H1 (cell line): ENCODE data around the gene PDZD4. TPM values are rescaled to one million over a fixed set of nuclear protein-coding genes. Genes with fewer than 3 reads are reported as not detected.

Experiments used
- CTCF ChIA-PET: fragments of 300-600 bp; sonication (Branson Sonifier 250); formaldehyde crosslinking; loops from one replicate; lab custom pipeline; 2021; ENCODE audit not compliant: partially characterized antibody; lab: Charles Lee
- POLR2A ChIA-PET: fragments of 300-600 bp; sonication (Branson Sonifier 250); formaldehyde crosslinking; loops from one replicate; lab custom pipeline; 2021; ENCODE audit warnings: inconsistent platforms; ENCODE audit not compliant: partially characterized antibody; lab: Charles Lee
- DNase-seq, 2 experiments: peaks; one replicate each; pipeline versions ENCODE4 v3.0.0 to v3.0.0-alpha.2; 2010 to 2022; ENCODE audit warnings: low spot score in 2 of 2, low read depth in 1 of 2, mixed read lengths in 1 of 2
- FAIRE-seq: peaks from 2 replicates; lab custom pipeline; 2011; peaks lifted over from hg19 to GRCh38; lab: Jason Lieb, UNC
- H2AFZ ChIP-seq: 2 replicates; pipeline ENCODE4 v1.8.1; 2012; ENCODE audit warnings: low read length, inconsistent platforms
- H2AK5ac ChIP-seq: 2 replicates; pipeline ENCODE4 v1.6.1; 2013; ENCODE audit warnings: low read depth, low read length
- H2BK120ac ChIP-seq: replicated peaks from 2 replicates; pipeline ENCODE3; 2013; ENCODE audit warnings: low read depth, low read length, inconsistent platforms
- H2BK12ac ChIP-seq: 2 replicates; pipeline ENCODE4 v1.6.1; 2013; ENCODE audit warnings: low read depth, low read length
- H2BK15ac ChIP-seq: 2 replicates; pipeline ENCODE4 v1.6.1; 2013; ENCODE audit warnings: low read length
- H2BK20ac ChIP-seq: 2 replicates; pipeline ENCODE4 v1.6.1; 2013; ENCODE audit warnings: low read length
- H2BK5ac ChIP-seq: 2 replicates; pipeline ENCODE4 v1.6.1; 2013; ENCODE audit warnings: low read depth, low read length
- H3K14ac ChIP-seq: 2 replicates; pipeline ENCODE4 v1.6.1; 2013; ENCODE audit warnings: inconsistent platforms; ENCODE audit not compliant: insufficient read length
- H3K18ac ChIP-seq: 2 replicates; pipeline ENCODE4 v1.6.1; 2013; ENCODE audit warnings: low read length; ENCODE audit errors: extremely low read depth
- H3K23ac ChIP-seq: 2 replicates; pipeline ENCODE4 v1.6.1; 2013; ENCODE audit warnings: inconsistent platforms; ENCODE audit not compliant: insufficient read length
- H3K23me2 ChIP-seq: 2 replicates; pipeline ENCODE4 v1.6.1; 2013; ENCODE audit warnings: low read depth, low read length
- H3K27ac ChIP-seq: 2 replicates; pipeline ENCODE4 v1.6.1; 2011; ENCODE audit warnings: low read depth, low read length, inconsistent platforms
- H3K27me3 ChIP-seq, 4 experiments: replicated peaks in 1 of 4; 1 replicate in 1 of 4; 2 replicates in 3 of 4; pipeline versions ENCODE4 v1.6.1 to v1.8.1; 2011 to 2013; ENCODE audit warnings: low read length in 3 of 4, mild to moderate bottlenecking in 3 of 4, inconsistent platforms in 2 of 4, mixed read lengths in 2 of 4, moderate library complexity in 1 of 4; ENCODE audit not compliant: control insufficient read depth in 3 of 4, insufficient read depth in 3 of 4; ENCODE audit errors: extremely low read depth in 1 of 4
- H3K36me3 ChIP-seq, 4 experiments: 2 replicates each; pipeline versions ENCODE4 v1.6.1 to v1.8.1; 2011 to 2013; ENCODE audit warnings: mild to moderate bottlenecking in 4 of 4, low read length in 3 of 4, moderate library complexity in 2 of 4, control low read depth in 1 of 4, inconsistent platforms in 1 of 4; ENCODE audit not compliant: insufficient read depth in 4 of 4, control insufficient read depth in 2 of 4
- H3K4ac ChIP-seq: replicated peaks from 2 replicates; pipeline ENCODE3; 2013; ENCODE audit warnings: low read length, low read depth, mixed read lengths, inconsistent platforms; ENCODE audit not compliant: insufficient read length
- H3K4me1 ChIP-seq, 4 experiments: replicated peaks in 1 of 4; 1 replicate in 1 of 4; 2 replicates in 3 of 4; pipeline versions ENCODE4 v1.6.1 to v1.8.1; 2011 to 2013; ENCODE audit warnings: low read length in 3 of 4, inconsistent platforms in 2 of 4, mixed read lengths in 1 of 4; ENCODE audit not compliant: insufficient read depth in 4 of 4, control insufficient read depth in 3 of 4
- H3K4me2 ChIP-seq, 2 experiments: 2 replicates each; pipeline versions ENCODE4 v1.6.1 to v1.8.1; 2011 to 2013; ENCODE audit warnings: low read depth in 2 of 2, low read length in 2 of 2, control low read depth in 1 of 2, inconsistent platforms in 1 of 2, mild to moderate bottlenecking in 1 of 2; ENCODE audit not compliant: insufficient read depth in 1 of 2
- H3K4me3 ChIP-seq, 4 experiments: fragments of 200-600, 300-600 bp in 1 of 4; sonication (generic), shearing (Covaris generic), sonication (Bioruptor Twin) in 1 of 4; 2 replicates each; pipeline versions ENCODE4 v1.5.1 to v1.8.1; 2011 to 2016; ENCODE audit warnings: low read length in 4 of 4, low read depth in 3 of 4, control low read depth in 2 of 4, inconsistent platforms in 2 of 4, mild to moderate bottlenecking in 2 of 4, mixed read lengths in 1 of 4, moderate library complexity in 1 of 4; ENCODE audit not compliant: insufficient read depth in 2 of 4; ENCODE audit errors: extremely low read depth in 1 of 4
- H3K56ac ChIP-seq: replicated peaks from 2 replicates; pipeline ENCODE3; 2013; ENCODE audit warnings: low read depth, mild to moderate bottlenecking, mixed read lengths, low read length, inconsistent platforms; ENCODE audit not compliant: insufficient read length
- H3K79me1 ChIP-seq: 2 replicates; pipeline ENCODE4 v1.6.1; 2013; ENCODE audit warnings: low read depth, low read length, control low read depth
- H3K79me2 ChIP-seq, 2 experiments: 2 replicates each; pipeline versions ENCODE4 v1.6.1 to v1.8.1; 2012 to 2013; ENCODE audit warnings: low read length in 2 of 2, mild to moderate bottlenecking in 2 of 2, inconsistent platforms in 1 of 2; ENCODE audit not compliant: insufficient read depth in 2 of 2, control insufficient read depth in 1 of 2
- H3K9ac ChIP-seq, 4 experiments: replicated peaks in 1 of 4; 1 replicate in 1 of 4; 2 replicates in 3 of 4; pipeline versions ENCODE4 v1.6.1 to v1.8.1; 2011 to 2013; ENCODE audit warnings: low read depth in 3 of 4, low read length in 3 of 4, control low read depth in 2 of 4, mild to moderate bottlenecking in 2 of 4, moderate library complexity in 2 of 4, inconsistent platforms in 1 of 4; ENCODE audit errors: extremely low read depth in 1 of 4
- H3K9me3 ChIP-seq, 2 experiments: 2 replicates each; pipeline versions ENCODE4 v1.6.1 to v1.8.1; 2012 to 2013; ENCODE audit warnings: mild to moderate bottlenecking in 2 of 2, moderate library complexity in 2 of 2, control low read depth in 1 of 2, inconsistent platforms in 1 of 2, low read depth in 1 of 2, low read length in 1 of 2, mixed read lengths in 1 of 2; ENCODE audit not compliant: insufficient read depth in 2 of 2
- H4K20me1 ChIP-seq, 2 experiments: replicated peaks in 1 of 2; 2 replicates each; pipeline versions ENCODE3 to v1.8.1; 2011 to 2013; ENCODE audit warnings: inconsistent platforms in 2 of 2, low read length in 2 of 2, mild to moderate bottlenecking in 1 of 2; ENCODE audit not compliant: insufficient read depth in 2 of 2, control insufficient read depth in 1 of 2
- H4K5ac ChIP-seq: 2 replicates; pipeline ENCODE4 v1.6.1; 2013; ENCODE audit warnings: low read length, low read depth, mixed read lengths, inconsistent platforms; ENCODE audit not compliant: insufficient read length
- H4K8ac ChIP-seq: 2 replicates; pipeline ENCODE4 v1.8.0; 2013; ENCODE audit warnings: mild to moderate bottlenecking, moderate library complexity, low read length, inconsistent platforms; ENCODE audit not compliant: insufficient read depth; ENCODE audit errors: extremely low read depth
- H4K91ac ChIP-seq: replicated peaks from 2 replicates; pipeline ENCODE3; 2013; ENCODE audit warnings: low read length, mixed read lengths, inconsistent platforms; ENCODE audit not compliant: insufficient read length
- BCL11A ChIP-seq, 2 experiments: IDR thresholded peaks; one replicate each; pipeline ENCODE4 v1.6.1; 2011; ENCODE audit warnings: low read depth in 2 of 2, low read length in 2 of 2, mild to moderate bottlenecking in 2 of 2
- CTBP2 ChIP-seq: IDR thresholded peaks from 2 replicates; pipeline ENCODE4 v1.7.0; 2011; ENCODE audit warnings: borderline replicate concordance, mild to moderate bottlenecking, moderate library complexity, mixed read lengths, low read length; ENCODE audit not compliant: insufficient read depth, insufficient read length
- KDM1A ChIP-seq: fragments of 200-600, 300-600 bp; sonication (generic); IDR thresholded peaks from 2 replicates; pipeline ENCODE4 v1.7.1; 2016; ENCODE audit warnings: mild to moderate bottlenecking, low read length, borderline replicate concordance
- KDM4A ChIP-seq: IDR thresholded peaks from one replicate; pipeline ENCODE4 v1.7.1; 2012; ENCODE audit warnings: low read depth, mild to moderate bottlenecking, moderate library complexity, low read length, inconsistent platforms; ENCODE audit not compliant: severe bottlenecking
- MAFK ChIP-seq: IDR thresholded peaks from 2 replicates; pipeline ENCODE4 v1.6.1; 2012; ENCODE audit warnings: low read depth, mild to moderate bottlenecking, improper control_type of control experiment, low read length
- RAD21 ChIP-seq, 2 experiments: IDR thresholded peaks in 1 of 2; conservative IDR thresholded peaks in 1 of 2; 2 replicates each; pipeline ENCODE4 v1.6.1; 2011; ENCODE audit warnings: low read depth in 2 of 2, low read length in 2 of 2, improper control_type of control experiment in 1 of 2, inconsistent platforms in 1 of 2, mild to moderate bottlenecking in 1 of 2, moderate library complexity in 1 of 2
- SIN3A ChIP-seq, 2 experiments: IDR thresholded peaks in 1 of 2; conservative IDR thresholded peaks in 1 of 2; 2 replicates each; pipeline ENCODE4 v1.6.1; 2011 to 2012; ENCODE audit warnings: low read length in 2 of 2, improper control_type of control experiment in 1 of 2, low read depth in 1 of 2, mild to moderate bottlenecking in 1 of 2
- YY1 ChIP-seq: IDR thresholded peaks from 2 replicates; pipeline ENCODE4 v1.6.1; 2011; ENCODE audit warnings: low read depth, mild to moderate bottlenecking, low read length
- ZNF274 ChIP-seq: IDR thresholded peaks from 2 replicates; pipeline ENCODE4 v1.7.0; 2012; ENCODE audit warnings: low read length, borderline replicate concordance; ENCODE audit errors: extremely low read depth
- WGBS, 2 experiments: shearing (Covaris generic) in 1 of 2; methylation state at CpG; one replicate each; pipeline versions ENCODE4 v1.1.6 to v1.1.7; 2013 to 2015; ENCODE audit warnings: low lambda C conversion rate in 2 of 2, mixed read lengths in 2 of 2, inconsistent platforms in 1 of 2, low coverage in 1 of 2, missing lambda C conversion rate in 1 of 2; ENCODE audit not compliant: insufficient replicate concordance in 2 of 2, insufficient coverage in 1 of 2, insufficient read length in 1 of 2; ENCODE audit errors: extremely low coverage in 1 of 2, missing lambda C conversion rate in 1 of 2; 5-methylcytosine and 5-hydroxymethylcytosine counted together
- polyA plus RNA-seq, 7 experiments: library from polyadenylated mRNA; depleted of rRNA in 3 of 7; stranded (reverse) in 5 of 7; unstranded in 2 of 7; fragments of >200 nt in 5 of 7; fragments of 200-250 nt in 2 of 7; gene quantifications; 1 replicate in 5 of 7; 2 replicates in 1 of 7; 4 replicates in 1 of 7; pipeline versions ENCODE4 v1.2.1 to v1.2.3, GENCODE V29; 2011 to 2013; ENCODE audit warnings: missing spikeins in 2 of 7, mixed read lengths in 2 of 7
- total RNA-seq: library from RNA; stranded (reverse); fragmentation: NEBNext Ultra II Directional; extraction: Animal tissue kit (Norgen Biotek cat#: 25700); gene quantifications from 2 replicates; pipeline ENCODE4 v1.2.1, GENCODE V29; 2021
- TF ChIP-seq, protein P1 (sequence below): IDR thresholded peaks from 2 replicates; pipeline ENCODE4 v1.6.1; 2011; ENCODE audit warnings: low read depth, mild to moderate bottlenecking, low read length; ENCODE audit not compliant: insufficient read depth

PDZD4 gene
- total and polyA plus RNA-seq, 2 of the 8 experiments (the other 6 are each of a cell fraction or from before 2014, with no cell fraction given): 45.8 to 169 TPM

DNA sequence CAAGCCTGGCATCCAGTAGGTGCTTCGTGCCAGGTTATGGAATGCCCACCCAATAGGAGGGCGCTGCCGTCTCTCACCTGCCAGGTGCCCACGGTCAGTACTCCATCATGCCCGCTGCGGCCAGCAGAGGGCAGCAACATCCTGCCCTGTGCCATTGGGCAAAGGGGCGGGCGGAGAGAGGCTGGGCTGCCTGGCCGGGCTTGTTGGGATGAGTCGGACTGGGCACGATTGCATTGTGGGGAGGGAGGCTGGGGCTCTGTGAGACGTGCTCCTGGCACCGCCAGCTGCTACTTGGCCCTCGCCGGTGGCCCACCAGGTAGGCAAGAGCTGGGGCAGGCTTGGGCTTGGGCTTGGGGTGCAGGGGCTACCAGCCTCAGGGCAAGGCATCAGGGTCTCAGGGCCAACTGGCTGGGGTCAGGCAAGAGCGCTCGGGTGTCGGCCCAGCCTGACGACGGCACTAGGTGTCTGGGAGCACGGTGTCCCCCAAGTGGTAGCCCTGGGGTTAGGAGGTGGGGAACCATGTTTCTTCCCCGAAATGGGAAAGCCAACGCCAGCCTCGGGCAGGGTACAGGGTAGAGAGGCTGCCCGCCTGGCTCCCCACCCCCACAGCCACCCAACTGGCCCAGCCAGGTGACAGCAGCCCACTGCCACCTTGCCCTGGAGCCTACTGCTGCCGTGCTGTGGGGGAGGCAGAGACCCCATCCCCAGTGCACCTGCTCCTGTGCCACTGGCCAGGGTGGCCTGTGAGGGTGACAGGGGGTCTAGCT, 66.2 kb downstream of the PDZD4 start, which contains the start of gene PLXNB3:
TSS of gene PLXNB3 (plus strand) at position 261 of the 767 bp plus-strand sequence. CDS start 1,287 bp downstream, outside the sequence.
- H3K23me2 ChIP-seq: no peaks in the 10 kb centered on the region
- no peak within 1 kb of the TSS for H2BK120ac ChIP-seq
- FAIRE-seq (peak; percentile 66), DNase-seq (peak; percentile 50 to 87)
- no peak within 1 kb of the TSS for H2AK5ac ChIP-seq
- H4K8ac ChIP-seq: no peak within 1 kb of the TSS
- ChIA-PET POLR2A (no interaction called here), CTCF (interaction anchor here (0.6 to 3.7 kb wide), 15 partner anchors 9 to 209 kb away, joined by 3 to 16 read pairs (median 3); partner anchors contain the start of genes L1CAM and SRPK3)
- no peaks in the 10 kb centered on the region for H4K20me1 ChIP-seq
- no peak within 1 kb of the TSS for H2BK20ac ChIP-seq
- no peaks in the 10 kb centered on the region for H3K27me3 ChIP-seq
- H3K56ac ChIP-seq: no peak within 1 kb of the TSS
- H2BK5ac ChIP-seq: peak within 1 kb of the TSS; percentile 35; the same call in 1 of the 2 replicates
- H2BK15ac ChIP-seq: 0 out of 2 replicates have a peak within 1 kb of the TSS, but pooled peaks have one; percentile 61
- H3K14ac ChIP-seq: no peak within 1 kb of the TSS
- H3K79me1 ChIP-seq: no peaks in the 10 kb centered on the region
- H3K79me2 ChIP-seq: no peaks in the 10 kb centered on the region
- no peak within 1 kb of the TSS for H4K5ac ChIP-seq
- H3K36me3 ChIP-seq: no peaks in the 10 kb centered on the region
- no peak within 1 kb of the TSS for H3K4me2 ChIP-seq
- H3K4ac ChIP-seq: no peak within 1 kb of the TSS
- H3K4me1 ChIP-seq: peaks cover 0 to 8% (median 4%) of the 10 kb centered on the region in 4 experiments; a peak in 5 of 7 replicates
- H3K23ac ChIP-seq: no peak within 1 kb of the TSS
- 45% methylated on average over 20 of the region's 26 CpGs; no CpG with 5 or more reads in 1 of the 2 experiments for WGBS, 2 experiments
- H4K91ac ChIP-seq: no peak within 1 kb of the TSS
- no peak within 1 kb of the TSS for H3K4me3 ChIP-seq
- no peak within 1 kb of the TSS; the same call in 1 of the 2 replicates for H2AFZ ChIP-seq
- H3K9me3 ChIP-seq: no peaks in the 10 kb centered on the region
- H3K9ac ChIP-seq: no peak within 1 kb of the TSS
- H3K27ac ChIP-seq: no peak within 1 kb of the TSS
- no peak within 1 kb of the TSS; the same call in 1 of the 2 replicates for H3K18ac ChIP-seq
- H2BK12ac ChIP-seq: no peak within 1 kb of the TSS
- TF ChIP-seq CTBP2 (no peak), ZNF274 (no peak), SIN3A (conservative IDR thresholded peaks at IDR 0.05 in 1 of 2, IDR thresholded peaks at IDR 0.05 in 1 of 2; ENCODE audit: low read depth in 1 of 2, low read length in 2 of 2) (0 out of 4 replicates have a peak, but pooled peaks of 1 of the 2 experiments have one; percentile 24), YY1 (peak; percentile 75; the same call in 1 of the 2 replicates), BCL11A (IDR thresholded peaks at IDR 0.05; ENCODE audit: low read depth in 2 of 2, low read length in 2 of 2) (no peak), KDM1A (no peak), RAD21 (IDR thresholded peaks at IDR 0.05 in 1 of 2, conservative IDR thresholded peaks at IDR 0.05 in 1 of 2; ENCODE audit: low read depth in 2 of 2, low read length in 2 of 2) (peak; percentile 90 to 92), MAFK (no peak), KDM4A (no peak)
- TF ChIP-seq, protein P1, sequence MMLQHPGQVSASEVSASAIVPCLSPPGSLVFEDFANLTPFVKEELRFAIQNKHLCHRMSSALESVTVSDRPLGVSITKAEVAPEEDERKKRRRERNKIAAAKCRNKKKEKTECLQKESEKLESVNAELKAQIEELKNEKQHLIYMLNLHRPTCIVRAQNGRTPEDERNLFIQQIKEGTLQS: no peak
